Neuronal stem cell (in vitro differentiated cells): ENCODE data around the gene ERC2.

Experiments
- DNase-seq: peaks from one replicate; pipeline ENCODE4 v3.0.0-alpha.2; 2013; ENCODE audit warnings: low spot score
- H2AFZ ChIP-seq: one replicate; pipeline ENCODE4 v1.6.1; 2013; ENCODE audit warnings: mild to moderate bottlenecking, low read length, inconsistent platforms
- H2AK5ac ChIP-seq: 2 replicates; pipeline ENCODE4 v1.6.1; 2013; ENCODE audit warnings: low read depth, mild to moderate bottlenecking, inconsistent platforms, low read length, moderate library complexity, mixed read lengths
- H2BK120ac ChIP-seq: 2 replicates; pipeline ENCODE4 v1.6.1; 2013; ENCODE audit warnings: low read depth, mild to moderate bottlenecking, inconsistent platforms, low read length, moderate library complexity, mixed read lengths
- H2BK12ac ChIP-seq: one replicate; pipeline ENCODE4 v1.6.1; 2013; ENCODE audit warnings: low read length, inconsistent platforms
- H2BK15ac ChIP-seq: 2 replicates; pipeline ENCODE4 v1.6.1; 2013; ENCODE audit warnings: mild to moderate bottlenecking, low read length, inconsistent platforms, mixed read lengths
- H2BK5ac ChIP-seq: one replicate; pipeline ENCODE4 v1.6.1; 2013; ENCODE audit warnings: inconsistent platforms, mild to moderate bottlenecking, low read length, moderate library complexity
- H3K14ac ChIP-seq: one replicate; pipeline ENCODE4 v1.6.1; 2013; ENCODE audit warnings: low read length, inconsistent platforms
- H3K18ac ChIP-seq: 2 replicates; pipeline ENCODE4 v1.6.1; 2013; ENCODE audit warnings: low read length, inconsistent platforms
- H3K23ac ChIP-seq: 2 replicates; pipeline ENCODE4 v1.6.1; 2013; ENCODE audit warnings: low read depth, mild to moderate bottlenecking, mixed read lengths, low read length, inconsistent platforms; ENCODE audit not compliant: poor library complexity
- H3K27ac ChIP-seq: replicated peaks from 3 replicates; pipeline ENCODE4 v1.5.1; 2013; ENCODE audit warnings: low read length, inconsistent platforms
- H3K27me3 ChIP-seq, 3 experiments: 2 replicates each; pipeline ENCODE4 v1.6.1; 2013; ENCODE audit warnings: low read length in 3 of 3, mild to moderate bottlenecking in 2 of 3, inconsistent platforms in 1 of 3, low read depth in 1 of 3, mixed read lengths in 1 of 3, moderate library complexity in 1 of 3; ENCODE audit not compliant: control insufficient read depth in 3 of 3, insufficient read depth in 3 of 3
- H3K36me3 ChIP-seq, 2 donors: replicated peaks in 1 of 2; 2 replicates each; pipeline ENCODE4 v1.6.1; 2013; ENCODE audit warnings: low read length in 2 of 2; ENCODE audit not compliant: control insufficient read depth in 2 of 2, insufficient read depth in 2 of 2
- H3K4ac ChIP-seq: 2 replicates; pipeline ENCODE4 v1.6.1; 2013; ENCODE audit warnings: inconsistent platforms, mild to moderate bottlenecking, low read length, moderate library complexity
- H3K4me1 ChIP-seq, 2 donors: 1 replicate in 1 of 2; 2 replicates in 1 of 2; pipeline ENCODE4 v1.6.1; 2013; ENCODE audit warnings: low read length in 2 of 2, low read depth in 1 of 2; ENCODE audit not compliant: control insufficient read depth in 2 of 2, insufficient read depth in 1 of 2
- H3K4me2 ChIP-seq: one replicate; pipeline ENCODE4 v1.6.1; 2013; ENCODE audit warnings: mild to moderate bottlenecking, low read length, inconsistent platforms; ENCODE audit not compliant: insufficient read depth, poor library complexity, severe bottlenecking
- H3K4me3 ChIP-seq, 2 donors: 2 replicates each; pipeline ENCODE4 v1.5.1; 2013; ENCODE audit warnings: low read length in 2 of 2, mild to moderate bottlenecking in 2 of 2, inconsistent platforms in 1 of 2, moderate library complexity in 1 of 2
- H3K79me1 ChIP-seq: one replicate; pipeline ENCODE4 v1.6.1; 2013; ENCODE audit warnings: low read depth, mild to moderate bottlenecking, inconsistent platforms, low read length, moderate library complexity
- H3K9ac ChIP-seq: one replicate; pipeline ENCODE4 v1.6.1; 2013; ENCODE audit warnings: mild to moderate bottlenecking, low read depth, low read length, inconsistent platforms; ENCODE audit not compliant: poor library complexity
- H3K9me3 ChIP-seq, 2 donors: replicated peaks in 1 of 2; 2 replicates each; pipeline versions ENCODE3 to v1.6.1; 2013; ENCODE audit warnings: low read length in 2 of 2, mild to moderate bottlenecking in 2 of 2, inconsistent platforms in 1 of 2, low read depth in 1 of 2, mixed read lengths in 1 of 2, moderate library complexity in 1 of 2; ENCODE audit not compliant: control insufficient read depth in 2 of 2, insufficient read depth in 1 of 2
- H4K8ac ChIP-seq: one replicate; pipeline ENCODE4 v1.6.1; 2013; ENCODE audit warnings: low read depth, mild to moderate bottlenecking, inconsistent platforms, low read length, moderate library complexity
- H4K91ac ChIP-seq: one replicate; pipeline ENCODE4 v1.6.1; 2013; ENCODE audit warnings: low read length, low read depth, mild to moderate bottlenecking, inconsistent platforms; ENCODE audit not compliant: poor library complexity
- WGBS, 2 donors: extraction: QIAGEN DNeasy Blood & Tissue Kit; methylation state at CpG; one replicate each; pipeline ENCODE4 v1.1.7; 2013; ENCODE audit warnings: missing lambda C conversion rate in 2 of 2, mixed read lengths in 1 of 2; ENCODE audit not compliant: insufficient read length in 2 of 2, insufficient replicate concordance in 1 of 2; ENCODE audit errors: extremely low coverage in 2 of 2; 5-methylcytosine and 5-hydroxymethylcytosine counted together

Gene ERC2

DNA sequence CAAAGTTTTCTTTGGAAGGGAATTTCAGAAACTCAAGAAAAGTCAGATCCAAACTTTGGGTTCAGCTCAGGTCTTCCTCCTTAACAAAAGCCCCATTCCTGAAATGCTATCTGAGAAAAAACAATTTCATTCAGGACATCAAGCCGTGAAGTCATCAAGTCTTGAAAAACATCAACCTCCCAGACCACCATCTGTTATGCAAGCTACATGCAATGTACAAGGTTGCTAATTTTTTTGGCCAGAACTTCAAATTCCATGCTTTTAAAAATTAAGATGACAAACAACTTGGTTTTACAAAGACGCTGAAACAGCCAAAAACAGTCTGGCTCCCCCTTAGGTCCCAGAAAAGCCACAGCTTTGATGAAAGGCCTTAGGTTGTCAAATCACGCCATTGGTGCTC is 927.3 kb downstream of the ERC2 start:
- Histone ChIP-seq H2AK5ac (no peak overlapping the region), H3K4me3 (no peak overlapping the region), H3K4me2 (no peak overlapping the region), H3K27me3 (no peaks in the 10 kb centered on the region), H3K36me3 (no peaks in the 10 kb centered on the region), H2BK120ac (no peak overlapping the region), H2AFZ (no peak overlapping the region), H3K79me1 (no peaks in the 10 kb centered on the region), H2BK5ac (no peak overlapping the region), H2BK12ac (no peak overlapping the region), H2BK15ac (no peak overlapping the region), H3K18ac (no peak overlapping the region), H3K14ac (no peak overlapping the region), H3K9me3 (peaks cover 0 to 2% of the 10 kb centered on the region in 2 donors), H4K8ac (no peak overlapping the region), H3K4ac (no peak overlapping the region), H4K91ac (no peak overlapping the region), H3K23ac (no peak overlapping the region), H3K4me1 (peaks cover 11 to 47% of the 10 kb centered on the region in 2 donors), H3K9ac (no peak overlapping the region), H3K27ac (no peak overlapping the region)
- no CpG with 5 or more reads among the region's 3 CpGs for WGBS, 2 donors
- DNase-seq, result no peak

DNA sequence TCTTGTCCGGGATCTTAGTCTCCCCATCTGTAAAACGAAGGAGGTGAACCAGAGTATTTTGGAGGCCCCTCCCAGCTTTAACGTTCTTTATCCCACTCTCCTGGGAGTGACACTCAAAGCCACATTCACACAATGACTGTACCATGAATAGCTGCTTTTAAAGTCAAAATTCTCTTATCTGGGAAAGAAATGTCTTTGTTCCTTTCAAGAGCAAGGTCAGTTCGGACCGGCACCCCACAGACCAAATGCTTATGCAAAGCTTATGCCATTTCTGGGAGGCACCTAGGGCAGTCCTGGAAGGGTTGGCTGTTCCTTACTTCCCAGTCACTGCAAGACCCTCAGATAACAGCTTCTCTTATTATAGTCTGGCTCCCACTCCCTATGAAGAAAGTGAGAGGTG is 927.7 kb downstream of the ERC2 start:
- Histone ChIP-seq H3K4ac (no peak overlapping the region), H2BK12ac (no peak overlapping the region), H3K27ac (no peak overlapping the region), H2AK5ac (no peak overlapping the region), H3K14ac (no peak overlapping the region), H3K18ac (no peak overlapping the region), H3K9me3 (peaks cover 0 to 2% of the 10 kb centered on the region in 2 donors), H3K27me3 (no peaks in the 10 kb centered on the region), H4K8ac (no peak overlapping the region), H3K4me3 (no peak overlapping the region), H2BK120ac (no peak overlapping the region), H2BK15ac (no peak overlapping the region), H4K91ac (no peak overlapping the region), H3K4me2 (no peak overlapping the region), H3K23ac (no peak overlapping the region), H3K9ac (no peak overlapping the region), H2AFZ (no peak overlapping the region), H3K4me1 (peaks cover 8 to 42% of the 10 kb centered on the region in 2 donors), H3K79me1 (no peaks in the 10 kb centered on the region), H2BK5ac (no peak overlapping the region), H3K36me3 (no peaks in the 10 kb centered on the region)
- WGBS, 2 donors, result no CpG with 5 or more reads among the region's 5 CpGs
- no peak for DNase-seq

DNA sequence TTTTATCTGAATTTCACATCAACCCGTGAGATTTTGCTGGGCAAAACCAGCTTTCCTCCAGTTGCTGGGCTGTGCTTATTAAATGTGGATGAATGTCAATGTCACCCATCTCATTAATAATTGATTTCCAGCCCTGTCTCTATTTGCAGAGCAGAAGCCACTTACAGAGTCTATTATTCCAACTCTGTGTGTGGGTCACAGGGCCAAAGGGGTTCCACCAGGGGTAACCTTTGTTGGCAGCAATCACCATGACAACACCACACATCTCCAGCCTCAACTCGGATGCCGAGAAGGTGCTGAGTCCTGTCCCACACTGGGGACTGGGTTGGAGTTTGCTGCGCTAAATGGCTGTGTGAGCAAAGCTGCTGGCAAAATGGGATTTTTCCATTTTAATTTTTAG is 930.1 kb downstream of the ERC2 start:
- Histone ChIP-seq H4K91ac (no peak overlapping the region), H2BK5ac (no peak overlapping the region), H3K4ac (no peak overlapping the region), H3K9me3 (peaks cover 0 to 2% of the 10 kb centered on the region in 2 donors), H2BK12ac (no peak overlapping the region), H2AFZ (no peak overlapping the region), H3K18ac (no peak overlapping the region), H4K8ac (no peak overlapping the region), H3K27ac (peak overlapping the region; percentile 10), H3K4me2 (no peak overlapping the region), H3K4me3 (no peak overlapping the region), H3K14ac (no peak overlapping the region), H3K9ac (no peak overlapping the region), H2AK5ac (no peak overlapping the region), H3K27me3 (no peaks in the 10 kb centered on the region), H3K79me1 (no peaks in the 10 kb centered on the region), H2BK15ac (no peak overlapping the region), H3K23ac (no peak overlapping the region), H2BK120ac (no peak overlapping the region), H3K36me3 (no peaks in the 10 kb centered on the region), H3K4me1 (peaks cover 8 to 42% of the 10 kb centered on the region in 2 donors)
- peak; percentile 44 for DNase-seq
- no CpG with 5 or more reads among the region's 4 CpGs for WGBS, 2 donors

DNA sequence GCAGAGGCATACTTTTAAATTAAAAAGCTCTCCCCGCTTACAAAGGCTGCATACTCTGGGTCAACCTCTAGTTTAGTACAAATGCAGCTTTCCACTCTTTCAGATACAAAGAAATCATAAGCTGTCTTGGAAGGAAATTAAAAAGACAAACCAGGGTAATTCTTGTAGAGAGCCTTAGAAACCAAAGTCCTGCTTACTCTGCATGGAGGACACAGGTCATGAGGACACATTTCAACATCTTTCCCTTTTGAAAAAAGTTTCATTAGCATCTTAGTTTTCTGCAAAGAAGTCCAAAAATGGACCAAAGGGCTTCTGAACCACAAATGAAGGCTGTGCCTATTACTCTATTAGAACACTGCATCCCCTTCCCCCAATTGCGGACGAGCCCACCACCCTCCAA is 930.7 kb downstream of the ERC2 start:
- Histone ChIP-seq H2BK12ac (no peak overlapping the region), H3K4me2 (no peak overlapping the region), H3K27me3 (no peaks in the 10 kb centered on the region), H3K27ac (no peak overlapping the region), H3K79me1 (no peaks in the 10 kb centered on the region), H4K91ac (no peak overlapping the region), H3K14ac (no peak overlapping the region), H3K36me3 (no peaks in the 10 kb centered on the region), H2BK120ac (no peak overlapping the region), H3K4me3 (no peak overlapping the region), H2BK15ac (no peak overlapping the region), H3K4me1 (peaks cover 8 to 42% of the 10 kb centered on the region in 2 donors), H3K9me3 (peaks cover 0 to 1% of the 10 kb centered on the region in 2 donors), H2BK5ac (no peak overlapping the region), H3K4ac (no peak overlapping the region), H3K18ac (no peak overlapping the region), H3K23ac (no peak overlapping the region), H4K8ac (no peak overlapping the region), H2AFZ (peak overlapping the region; percentile 14), H2AK5ac (no peak overlapping the region), H3K9ac (no peak overlapping the region)
- DNase-seq, result no peak
- no CpG with 5 or more reads among the region's 3 CpGs for WGBS, 2 donors
